GM12878 (cell line): ENCODE measurements around the gene LDLR. TPM values are rescaled to one million over a fixed set of nuclear protein-coding genes. Genes with fewer than 3 reads are reported as not detected.

Experiments used
- ATAC-seq: fragments of 200-7000 bp; cut with Tn5 transposase; 3 replicates; pipeline ENCODE4 v1.9.1; 2020; ENCODE audit warnings: mild to moderate bottlenecking, moderate library complexity
- BruUV-seq: library from RNA; stranded (reverse); fragments of 400-500 nt; replicated peaks from 2 replicates; lab custom pipeline; 2021; lab: Mats Ljungman, UMichigan
- CTCF ChIA-PET: fragments of 300-600 bp; sonication (Branson Sonifier 250); formaldehyde crosslinking; extraction: SDS; loops from one replicate; lab custom pipeline; 2021; ENCODE audit warnings: inconsistent platforms; lab: Yijun Ruan, JAX
- POLR2A ChIA-PET: fragments of 350-600 bp; formaldehyde crosslinking; extraction: SDS; loops from one replicate; lab custom pipeline; 2021; ENCODE audit warnings: inconsistent platforms; lab: Charles Lee
- RAD21 ChIA-PET: fragments of 300-600 bp; sonication (Branson Sonifier 250); formaldehyde crosslinking; loops from one replicate; lab custom pipeline; 2023; ENCODE audit warnings: antibody characterized with exemption; ENCODE audit not compliant: unreplicated experiment; lab: Charles Lee
- SMC1A ChIA-PET: fragments of 300-600 bp; sonication (Branson Sonifier 250); formaldehyde crosslinking; loops from one replicate; lab custom pipeline; 2023; ENCODE audit not compliant: unreplicated experiment, uncharacterized antibody; lab: Charles Lee
- DNase-seq: peaks from one replicate; pipeline ENCODE4 v3.0.0-alpha.2; 2011; ENCODE audit warnings: low read depth, low spot score
- FAIRE-seq: peaks from 3 replicates; lab custom pipeline; 2011; peaks lifted over from hg19 to GRCh38; lab: Jason Lieb, UNC
- H2AFZ ChIP-seq: 2 replicates; pipeline ENCODE4 v1.6.0; 2011; ENCODE audit warnings: low read depth, low read length, control low read depth; ENCODE audit not compliant: control insufficient read depth
- H3K27ac ChIP-seq: 2 replicates; pipeline ENCODE4 v1.5.1; 2011; ENCODE audit warnings: control low read depth; ENCODE audit not compliant: control insufficient read depth, insufficient read depth
- H3K27me3 ChIP-seq, 2 experiments: replicated peaks in 1 of 2; 2 replicates each; pipeline versions ENCODE4 v1.6.0 to v1.6.1; 2011; ENCODE audit warnings: low read length in 1 of 2; ENCODE audit not compliant: control insufficient read depth in 2 of 2, insufficient read depth in 2 of 2
- H3K36me3 ChIP-seq, 2 experiments: 2 replicates each; pipeline ENCODE4 v1.5.1; 2011; ENCODE audit warnings: low read length in 1 of 2; ENCODE audit not compliant: control insufficient read depth in 2 of 2, insufficient read depth in 2 of 2
- H3K4me1 ChIP-seq: 2 replicates; pipeline ENCODE4 v1.6.1; 2011; ENCODE audit warnings: mild to moderate bottlenecking, low read length, moderate library complexity, mixed read lengths; ENCODE audit not compliant: control insufficient read depth, insufficient read depth
- H3K4me2 ChIP-seq: 2 replicates; pipeline ENCODE4 v1.6.0; 2011; ENCODE audit warnings: control low read depth; ENCODE audit not compliant: control insufficient read depth, insufficient read depth
- H3K4me3 ChIP-seq: fragments of 200-600 bp; sonication (generic); 2 replicates; pipeline ENCODE4 v1.5.1; 2016
- H3K79me2 ChIP-seq: 2 replicates; pipeline ENCODE4 v1.6.0; 2011; ENCODE audit warnings: low read length; ENCODE audit not compliant: control insufficient read depth, insufficient read depth
- H3K9ac ChIP-seq: 2 replicates; pipeline ENCODE4 v1.8.0; 2011; ENCODE audit warnings: low read length, control low read depth, mixed read lengths; ENCODE audit not compliant: control insufficient read depth, insufficient read depth
- H3K9me3 ChIP-seq: replicated peaks from 3 replicates; pipeline ENCODE4 v1.5.1; 2011; ENCODE audit warnings: mild to moderate bottlenecking, low read length; ENCODE audit not compliant: control insufficient read depth, insufficient read depth
- H4K20me1 ChIP-seq: 2 replicates; pipeline ENCODE4 v1.6.0; 2011; ENCODE audit not compliant: control insufficient read depth, insufficient read depth
- ASH2L ChIP-seq: fragments of 300-600, 200-600 bp; sonication (generic); IDR thresholded peaks from 2 replicates; pipeline ENCODE4 v1.6.1; 2017; ENCODE audit warnings: low read depth, mild to moderate bottlenecking, borderline replicate concordance
- BCL11A ChIP-seq: IDR thresholded peaks from 2 replicates; pipeline ENCODE4 v1.6.1; 2011; ENCODE audit warnings: low read depth, low read length
- EED ChIP-seq: sonication (generic); IDR thresholded peaks from 2 replicates; pipeline ENCODE4 v1.6.1; 2016; ENCODE audit warnings: antibody characterized with exemption, low read depth
- ELK1 ChIP-seq: IDR thresholded peaks from 2 replicates; pipeline ENCODE4 v1.6.1; 2012; ENCODE audit warnings: low read depth, low read length, improper control_type of control experiment
- MTA3 ChIP-seq: IDR thresholded peaks from 2 replicates; pipeline ENCODE4 v1.6.1; 2012; ENCODE audit warnings: low read length, inconsistent platforms, borderline replicate concordance
- POLR2A ChIP-seq: IDR thresholded peaks from 2 replicates; pipeline ENCODE4 v1.6.1; 2011; ENCODE audit warnings: low read depth, mild to moderate bottlenecking, low read length
- POU2F2 ChIP-seq: IDR thresholded peaks from 3 replicates; pipeline ENCODE4 v1.6.1; 2011; ENCODE audit warnings: low read depth, mild to moderate bottlenecking, low read length, borderline replicate concordance
- STAT3 ChIP-seq: IDR thresholded peaks from 2 replicates; pipeline ENCODE4 v1.6.1; 2011; ENCODE audit warnings: low read depth, low read length, improper control_type of control experiment
- ZBTB40 ChIP-seq: fragments of 450-650 bp; IDR thresholded peaks from 2 replicates; pipeline ENCODE4 v1.6.1; 2016; ENCODE audit warnings: mild to moderate bottlenecking, moderate library complexity, borderline replicate concordance
- ZNF274 ChIP-seq: IDR thresholded peaks from one replicate; pipeline ENCODE4 v1.8.0; 2011; ENCODE audit not compliant: insufficient read length, insufficient read depth
- WGBS: methylation state at CpG from one replicate; pipeline ENCODE4 v1.1.6; 2016; ENCODE audit warnings: low lambda C conversion rate; ENCODE audit not compliant: insufficient replicate concordance, insufficient coverage; ENCODE audit errors: missing lambda C conversion rate; 5-methylcytosine and 5-hydroxymethylcytosine counted together
- in situ Hi-C: fragments of 300-500 bp; cut with MboI; formaldehyde crosslinking; loops from 9 replicates; pipeline ENCODE4 v1.14.3; 2018; ENCODE audit warnings: mixed read lengths
- intact Hi-C: fragments of 100-400 bp; cut with micrococcal nuclease; formaldehyde crosslinking; loops from one replicate; pipeline ENCODE4 v1.14.2; 2022; ENCODE audit not compliant: unreplicated experiment
- polyA plus RNA-seq, 11 experiments: library from polyadenylated mRNA; depleted of rRNA in 4 of 11; unstranded in 6 of 11; stranded (reverse) in 5 of 11; fragments of >200 nt; fragmentation: Nextera tagmentation in 4 of 11; fragmentation: Illumina TruSeq in 1 of 11; extraction: Ambion mirVana in 4 of 11; extraction: Trizol in 1 of 11; gene quantifications; 1 replicate in 1 of 11; 2 replicates in 10 of 11; pipeline versions ENCODE4 v1.2.1 to v1.2.3, GENCODE V29; 2011 to 2016; ENCODE audit warnings: inconsistent platforms in 2 of 11, missing spikeins in 2 of 11, low read depth in 1 of 11
- total RNA-seq, 4 experiments: library from RNA; depleted of rRNA in 3 of 4; stranded (reverse); fragments of >200 nt in 3 of 4; fragmentation: Illumina TruSeq in 1 of 4; extraction: Trizol in 1 of 4; gene quantifications; 2 replicates each; pipeline versions ENCODE4 v1.2.1 to v1.2.3, GENCODE V29; 2013 to 2021

The LDLR gene
- total and polyA plus RNA-seq, 10 of the 15 experiments (the other 5 are each of a cell fraction or from before 2014, with no cell fraction given) = 11.3 to 59.2 (median 27.3) TPM

- no peak for TF ChIP-seq ZBTB40
- no peak for TF ChIP-seq STAT3
- no peak for TF ChIP-seq ELK1
- no peak for TF ChIP-seq EED
- no peak for TF ChIP-seq MTA3
These were observed 34.6 kb upstream of the LDLR start (continued) for GRCh38 chr19:11054628-11055027.

- ChIA-PET CTCF (interaction anchor here (0.8 kb wide), 1 partner anchor 116 kb away, joined by 3 read pairs; no protein-coding TSS in a partner anchor), RAD21 (interaction anchor here (0.6 kb wide), 1 partner anchor 90 kb away, joined by 3 read pairs; no protein-coding TSS in a partner anchor), POLR2A (interaction anchor here (0.6 kb wide), 1 partner anchor 117 kb away, joined by 4 read pairs; no protein-coding TSS in a partner anchor), SMC1A (interaction anchor here (0.6 kb wide), 1 partner anchor 22 kb away, joined by 3 read pairs; no protein-coding TSS in a partner anchor)
- no peak for DNase-seq
- no peak overlapping the region for H2AFZ ChIP-seq
- no peak overlapping the region for H3K4me3 ChIP-seq
- 96% methylated on average over 32 of the region's 34 CpGs for WGBS
- H4K20me1 ChIP-seq = no peaks in the 10 kb centered on the region
- in situ Hi-C loops (no loop called here), intact Hi-C loops (no loop called here)
- no peak overlapping the region for H3K9ac ChIP-seq
- H3K27ac ChIP-seq = no peak overlapping the region
- no peaks in the 10 kb centered on the region for H3K27me3 ChIP-seq
- H3K4me1 ChIP-seq = no peaks in the 10 kb centered on the region
- no peak for FAIRE-seq
- no peak overlapping the region for H3K4me2 ChIP-seq
- no peaks in the 10 kb centered on the region for H3K9me3 ChIP-seq
- BruUV-seq = no TSS peak
- no peak for ATAC-seq
- peaks cover 6 to 19% of the 10 kb centered on the region in 2 experiments; a peak in 3 of 4 replicates for H3K36me3 ChIP-seq
- H3K79me2 ChIP-seq = no peaks in the 10 kb centered on the region
- TF ChIP-seq ZNF274 (no peak), POLR2A (peak; percentile 42; the same call in 1 of the 2 replicates), POU2F2 (no peak), ASH2L (no peak), BCL11A (no peak)
These were observed 30.8 kb upstream of the LDLR start for GRCh38 chr19:11058246-11059030.
